ENCODE measurements around the gene CLCA1.

Gene CLCA1, protein sequence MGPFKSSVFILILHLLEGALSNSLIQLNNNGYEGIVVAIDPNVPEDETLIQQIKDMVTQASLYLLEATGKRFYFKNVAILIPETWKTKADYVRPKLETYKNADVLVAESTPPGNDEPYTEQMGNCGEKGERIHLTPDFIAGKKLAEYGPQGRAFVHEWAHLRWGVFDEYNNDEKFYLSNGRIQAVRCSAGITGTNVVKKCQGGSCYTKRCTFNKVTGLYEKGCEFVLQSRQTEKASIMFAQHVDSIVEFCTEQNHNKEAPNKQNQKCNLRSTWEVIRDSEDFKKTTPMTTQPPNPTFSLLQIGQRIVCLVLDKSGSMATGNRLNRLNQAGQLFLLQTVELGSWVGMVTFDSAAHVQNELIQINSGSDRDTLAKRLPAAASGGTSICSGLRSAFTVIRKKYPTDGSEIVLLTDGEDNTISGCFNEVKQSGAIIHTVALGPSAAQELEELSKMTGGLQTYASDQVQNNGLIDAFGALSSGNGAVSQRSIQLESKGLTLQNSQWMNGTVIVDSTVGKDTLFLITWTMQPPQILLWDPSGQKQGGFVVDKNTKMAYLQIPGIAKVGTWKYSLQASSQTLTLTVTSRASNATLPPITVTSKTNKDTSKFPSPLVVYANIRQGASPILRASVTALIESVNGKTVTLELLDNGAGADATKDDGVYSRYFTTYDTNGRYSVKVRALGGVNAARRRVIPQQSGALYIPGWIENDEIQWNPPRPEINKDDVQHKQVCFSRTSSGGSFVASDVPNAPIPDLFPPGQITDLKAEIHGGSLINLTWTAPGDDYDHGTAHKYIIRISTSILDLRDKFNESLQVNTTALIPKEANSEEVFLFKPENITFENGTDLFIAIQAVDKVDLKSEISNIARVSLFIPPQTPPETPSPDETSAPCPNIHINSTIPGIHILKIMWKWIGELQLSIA

GRCh38 chr1:86468501-86468977 lies at the start of gene CLCA1:
Gene CLCA1 (plus strand): TSS chr1:86468927. CDS start chr1:86468972, 45 bp downstream.
- FAIRE-seq, result no peak

DNA sequence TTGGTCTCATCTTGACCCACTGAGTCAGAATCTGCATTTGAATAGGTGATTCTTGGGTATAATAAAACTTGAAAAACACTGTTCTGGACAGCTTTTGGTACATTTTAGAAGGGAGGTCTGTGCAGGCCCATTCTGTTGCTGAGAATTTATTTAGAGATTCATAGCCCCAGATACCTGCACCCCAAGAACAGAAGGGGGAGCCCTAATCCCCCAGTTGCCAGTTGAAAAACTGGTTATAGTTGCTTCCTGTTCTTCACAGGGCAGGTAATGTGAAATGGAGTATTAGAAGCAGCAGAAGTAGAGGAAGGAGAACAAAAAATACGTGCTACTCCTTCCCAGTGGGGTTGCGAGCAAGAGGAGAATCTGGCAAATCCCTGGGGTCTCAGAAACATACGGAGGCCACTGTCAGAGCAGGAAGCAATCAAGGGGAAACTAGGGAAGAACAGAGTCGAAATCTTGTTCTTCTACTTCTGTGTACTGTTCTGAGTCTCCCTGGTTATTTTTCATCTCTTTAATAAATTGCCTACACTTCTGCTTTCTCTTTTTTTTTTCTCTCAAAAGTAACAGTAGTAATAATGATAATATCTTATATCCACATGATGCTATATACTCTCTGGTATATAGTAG lies 49.3 kb upstream of the CLCA1 start:
- FAIRE-seq, result no peak

DNA sequence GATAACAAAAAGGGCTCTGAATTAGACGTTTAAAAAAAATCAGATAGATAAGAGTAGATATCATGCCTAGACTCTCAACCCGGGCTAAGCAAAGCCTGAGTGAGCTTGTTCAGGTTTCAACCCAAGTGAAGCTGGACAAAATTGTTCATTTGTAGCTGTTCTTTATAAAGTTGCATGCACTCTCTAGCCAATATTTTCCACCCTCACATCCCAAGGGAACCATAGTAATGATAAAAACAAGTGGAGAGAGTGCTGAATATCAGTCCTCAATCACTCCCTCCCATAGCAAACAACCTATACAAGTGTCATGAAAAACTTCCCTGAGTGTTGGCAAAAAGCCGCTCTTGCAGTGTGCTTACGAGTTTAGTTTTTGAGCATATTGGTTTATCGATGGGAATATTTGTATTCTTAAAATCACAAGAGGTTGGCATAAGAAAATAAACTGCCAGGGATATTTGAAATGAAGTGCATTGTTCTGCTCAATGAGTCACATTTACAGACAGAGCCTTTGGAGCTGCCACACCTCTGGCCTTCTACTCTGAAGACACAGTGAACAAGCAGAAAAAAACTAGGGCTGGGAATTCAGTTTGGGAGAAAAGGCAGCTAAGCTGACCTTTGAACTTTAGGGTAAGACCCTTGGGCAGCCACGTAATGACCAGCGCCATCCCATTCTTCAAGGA lies 47.0 kb upstream of the CLCA1 start:
- no peak for FAIRE-seq

GRCh38 chr1:86423473-86423872 lies 45.3 kb upstream of the CLCA1 start:
- no peak for FAIRE-seq

- no peak for FAIRE-seq
Measured at GRCh38 chr1:86423873-86424272, 44.9 kb upstream of the CLCA1 start, which contains the start of gene CLCA2. Gene CLCA2 (plus strand): TSS chr1:86424171. CDS start chr1:86424248, 77 bp downstream.

DNA sequence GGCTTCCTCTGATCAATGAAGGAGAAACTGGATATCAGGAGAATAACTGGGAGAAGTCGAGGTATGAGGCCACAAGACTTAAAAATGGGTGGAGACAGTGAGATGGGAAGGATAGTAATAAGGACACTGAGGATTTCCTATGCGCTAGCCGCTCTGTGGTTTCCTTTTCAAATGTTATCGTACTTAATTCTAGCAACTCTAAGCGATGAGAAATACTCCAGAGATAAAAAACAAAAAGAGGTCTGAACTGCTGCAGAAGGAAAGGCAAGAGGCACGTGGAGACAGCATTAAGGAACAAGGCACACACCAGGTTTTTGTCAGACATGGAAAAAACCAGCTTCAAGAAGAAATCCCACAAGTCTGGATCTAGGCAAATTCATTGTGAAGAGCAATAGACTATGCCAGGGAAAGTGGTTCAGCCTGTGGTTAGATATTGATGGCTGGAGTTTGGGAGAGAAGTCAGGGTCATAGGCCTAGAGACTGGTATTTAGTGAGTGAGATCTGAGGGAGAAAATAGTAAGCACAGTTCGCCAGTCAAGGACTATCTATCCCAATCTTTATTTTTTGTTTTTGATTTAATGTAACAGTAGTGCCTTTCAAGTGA lies 39.5 kb upstream of the CLCA1 start:
- no peak for FAIRE-seq

DNA sequence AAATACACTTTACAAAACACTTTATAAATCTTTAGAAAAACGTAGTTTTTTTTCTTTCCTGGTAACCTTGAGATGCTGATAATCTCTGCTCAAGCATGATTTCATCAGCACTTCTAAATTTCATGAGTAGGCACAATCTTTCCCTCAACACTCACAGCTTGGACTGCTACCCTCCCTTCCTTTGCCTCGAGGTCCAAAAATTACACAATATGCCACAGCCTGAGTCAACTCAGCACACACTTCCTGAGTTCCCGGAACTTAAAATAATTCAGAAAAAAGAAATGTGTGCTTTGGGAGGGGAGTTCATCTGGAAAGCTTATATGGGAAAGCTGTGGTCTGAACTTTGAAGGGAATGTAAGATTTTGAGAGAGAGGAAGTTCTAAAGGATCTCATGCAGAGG lies 38.9 kb upstream of the CLCA1 start:
- peak; percentile 85 for FAIRE-seq

DNA sequence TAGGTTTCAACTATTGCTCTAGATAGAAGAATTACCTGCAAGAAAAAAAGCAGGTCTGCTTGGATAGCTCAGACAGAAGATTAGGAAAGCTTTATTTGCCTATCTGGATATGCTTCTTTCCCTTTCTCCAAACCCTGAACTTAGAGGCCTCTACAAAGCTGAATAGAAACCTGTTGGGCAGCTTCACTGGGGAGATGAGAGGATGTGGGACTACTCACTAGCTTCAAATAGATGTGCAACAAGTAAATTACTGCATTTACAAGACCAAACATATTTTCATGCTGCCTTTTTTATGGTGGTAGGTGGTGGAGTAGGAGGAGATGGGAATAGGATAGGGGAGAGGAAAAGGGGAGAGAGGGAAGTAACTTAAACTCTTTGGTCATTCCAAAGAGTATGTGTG lies 38.4 kb upstream of the CLCA1 start:
- FAIRE-seq, result no peak

GRCh38 chr1:86434059-86434458 lies 34.7 kb upstream of the CLCA1 start:
- no peak for FAIRE-seq

DNA sequence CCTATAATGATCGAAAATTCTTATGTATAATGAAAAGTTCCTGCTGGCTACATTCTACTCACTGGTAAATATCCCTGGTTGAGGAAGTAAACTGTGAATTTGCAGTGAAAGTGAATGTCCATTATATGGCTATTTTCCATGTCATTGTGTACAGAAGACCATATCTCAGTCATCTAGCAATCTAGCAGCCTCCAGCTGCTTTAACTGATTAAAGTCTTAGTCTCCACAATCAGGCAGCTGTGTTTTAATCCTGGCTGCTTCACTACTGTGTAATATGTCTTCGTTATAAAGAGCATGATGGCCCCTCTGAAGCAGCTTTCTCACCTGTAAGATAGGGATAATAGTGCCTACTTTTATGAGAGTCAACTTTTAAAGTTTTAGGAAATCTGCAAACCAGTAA lies 33.4 kb upstream of the CLCA1 start:
- no peak for FAIRE-seq

- no peak for FAIRE-seq
Measured at GRCh38 chr1:86436041-86436440, 32.7 kb upstream of the CLCA1 start.

- no peak for FAIRE-seq
Measured at GRCh38 chr1:86441581-86441980, 27.1 kb upstream of the CLCA1 start.

GRCh38 chr1:86441997-86442396 lies 26.7 kb upstream of the CLCA1 start:
- no peak for FAIRE-seq

GRCh38 chr1:86445919-86446318 lies 22.8 kb upstream of the CLCA1 start:
- no peak for FAIRE-seq

GRCh38 chr1:86447198-86447790 lies 21.4 kb upstream of the CLCA1 start:
- FAIRE-seq, result no peak

GRCh38 chr1:86448670-86449069 lies 20.1 kb upstream of the CLCA1 start:
- no peak for FAIRE-seq

GRCh38 chr1:86449103-86449502 lies 19.6 kb upstream of the CLCA1 start:
- no peak for FAIRE-seq

DNA sequence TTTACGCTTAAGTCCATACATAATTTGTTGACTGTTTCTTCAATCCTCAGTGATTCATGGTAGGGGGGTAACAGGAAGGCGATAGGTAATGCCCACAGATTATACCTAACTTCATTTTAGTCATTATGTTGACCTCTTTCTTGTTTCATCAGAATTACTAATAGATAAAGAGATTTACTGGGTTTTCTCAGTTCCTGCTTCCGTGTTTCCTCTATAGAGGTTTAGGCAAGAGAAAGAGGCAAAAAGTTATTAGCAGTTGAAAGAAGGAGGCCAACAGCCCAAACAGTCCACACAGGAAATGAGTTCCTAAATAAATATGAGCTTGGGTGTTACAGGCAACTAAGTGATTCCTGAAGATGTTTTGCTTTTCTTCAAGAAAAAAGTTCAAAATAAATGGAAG lies 17.9 kb upstream of the CLCA1 start:
- FAIRE-seq, result no peak

GRCh38 chr1:86453664-86454063 lies 15.1 kb upstream of the CLCA1 start:
- FAIRE-seq, result no peak

DNA sequence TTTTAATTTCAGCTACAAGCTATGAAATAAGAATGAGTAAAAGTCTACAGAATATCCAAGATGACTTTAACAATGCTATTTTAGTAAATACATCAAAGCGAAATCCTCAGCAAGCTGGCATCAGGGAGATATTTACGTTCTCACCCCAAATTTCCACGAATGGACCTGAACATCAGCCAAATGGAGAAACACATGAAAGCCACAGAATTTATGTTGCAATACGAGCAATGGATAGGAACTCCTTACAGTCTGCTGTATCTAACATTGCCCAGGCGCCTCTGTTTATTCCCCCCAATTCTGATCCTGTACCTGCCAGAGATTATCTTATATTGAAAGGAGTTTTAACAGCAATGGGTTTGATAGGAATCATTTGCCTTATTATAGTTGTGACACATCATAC lies 13.7 kb upstream of the CLCA1 start:
- no peak for FAIRE-seq

DNA sequence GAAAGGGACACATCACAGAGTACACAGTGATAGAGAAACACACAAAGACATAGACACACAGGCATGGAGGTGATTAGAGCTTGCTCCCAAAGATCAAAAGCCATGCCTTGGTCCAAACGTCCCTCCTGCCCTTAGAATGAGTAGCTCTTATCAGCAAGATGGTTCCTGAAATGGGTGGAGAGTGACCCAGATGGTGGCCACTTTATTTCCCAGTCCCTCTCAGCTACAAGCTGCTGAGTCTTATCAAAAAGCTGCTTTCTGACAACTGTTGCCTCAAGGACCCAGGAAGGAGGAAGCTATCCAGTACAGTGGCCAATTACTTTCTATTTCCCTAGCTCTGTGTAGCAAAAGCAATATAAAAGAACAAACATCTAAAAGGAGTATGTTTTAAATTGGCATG lies 7.7 kb upstream of the CLCA1 start:
- no peak for FAIRE-seq

- FAIRE-seq, result no peak
Measured at GRCh38 chr1:86461482-86461881, 7.2 kb upstream of the CLCA1 start.
